Ureter (tissue), 1 donor: Measurements from ENCODE around the gene SSR4. TPM values are rescaled to one million over a fixed set of nuclear protein-coding genes. Genes with fewer than 3 reads are reported as not detected.
"Not testable (repeated sequence)": the region's sequence is repeated elsewhere in the genome, so short reads cannot be mapped to it uniquely, and the experiment has no call there.

ENCODE experiments used
- DNase-seq: peaks from one replicate; pipeline ENCODE4 v3.0.0-alpha.2; 2020; ENCODE audit warnings: low spot score
- total RNA-seq: library from RNA; stranded (reverse); gene quantifications from one replicate; pipeline ENCODE4 v1.2.4, GENCODE V29; 2023
- donor health status: DM: yes; HTN: yes; CAD: no.

SSR4 gene
- total RNA-seq, 1 donor from 2014 or later, result 253 TPM

DNA sequence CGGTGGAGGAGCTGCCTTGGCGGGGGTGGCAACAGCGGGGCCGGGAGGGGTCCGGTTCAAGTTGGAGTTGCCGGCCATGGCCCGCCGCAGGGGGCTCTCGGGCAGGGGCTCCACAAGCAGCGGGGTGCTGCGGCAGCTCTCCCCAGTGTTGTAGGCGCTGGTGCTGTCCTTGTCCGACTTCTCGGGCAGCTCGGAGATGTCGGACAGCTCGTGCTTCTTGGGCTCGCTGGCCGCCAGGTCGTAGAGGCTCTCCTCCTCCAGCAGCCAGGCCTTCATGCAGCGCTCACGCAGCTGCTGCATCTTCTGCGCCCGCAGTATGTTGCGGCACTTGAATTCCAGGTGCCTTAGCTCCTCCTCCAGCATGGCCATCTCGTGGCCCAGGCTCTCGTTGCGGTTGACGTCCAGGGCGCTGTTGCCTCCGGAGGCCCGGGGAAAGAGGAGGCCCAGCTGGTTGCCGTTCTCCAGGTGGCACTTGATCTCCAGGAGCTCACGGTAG, 9.7 kb downstream of the SSR4 start:
- no peak for DNase-seq

DNA sequence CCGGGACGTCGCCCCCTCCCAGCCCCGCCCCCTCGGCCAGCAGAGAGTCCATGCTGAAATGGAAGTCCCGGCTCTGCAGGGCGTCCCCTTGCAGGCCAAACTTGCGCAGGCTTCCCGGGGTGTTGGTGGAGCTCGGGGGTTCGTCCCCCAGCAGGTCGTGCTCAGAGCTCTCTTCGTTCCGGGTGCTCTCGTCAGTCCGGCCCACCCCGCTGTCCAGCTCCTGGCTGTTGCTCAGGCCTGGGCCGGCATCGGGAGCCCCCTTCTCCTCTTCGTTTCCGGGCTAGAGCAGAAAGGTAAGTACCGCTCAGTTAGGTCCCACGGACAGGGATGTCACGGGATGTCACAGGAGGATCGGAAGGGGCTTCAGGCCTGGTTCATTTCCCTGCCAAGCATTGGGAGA, 10.2 kb downstream of the SSR4 start:
- DNase-seq, result no peak

DNA sequence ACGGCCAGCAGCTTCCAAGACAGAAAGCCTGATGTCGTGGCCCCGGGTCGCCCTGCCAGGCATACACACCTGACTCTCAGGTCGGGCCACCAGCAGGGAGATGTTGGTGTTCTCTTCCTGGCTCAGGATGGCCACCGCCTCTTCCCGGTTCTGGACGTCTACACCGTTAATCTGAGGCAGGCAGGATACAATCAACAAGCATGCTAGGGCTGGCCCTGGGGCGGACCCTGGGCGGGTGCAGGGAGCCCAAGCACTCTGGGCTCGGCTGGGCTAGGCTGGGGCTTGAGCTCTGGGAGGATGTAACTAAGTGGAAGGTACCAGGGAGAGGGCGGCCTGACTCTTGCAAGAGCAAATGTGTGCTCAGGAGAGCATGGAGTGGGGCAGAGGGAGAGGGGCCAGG, 11.0 kb downstream of the SSR4 start:
- DNase-seq, result no peak

DNA sequence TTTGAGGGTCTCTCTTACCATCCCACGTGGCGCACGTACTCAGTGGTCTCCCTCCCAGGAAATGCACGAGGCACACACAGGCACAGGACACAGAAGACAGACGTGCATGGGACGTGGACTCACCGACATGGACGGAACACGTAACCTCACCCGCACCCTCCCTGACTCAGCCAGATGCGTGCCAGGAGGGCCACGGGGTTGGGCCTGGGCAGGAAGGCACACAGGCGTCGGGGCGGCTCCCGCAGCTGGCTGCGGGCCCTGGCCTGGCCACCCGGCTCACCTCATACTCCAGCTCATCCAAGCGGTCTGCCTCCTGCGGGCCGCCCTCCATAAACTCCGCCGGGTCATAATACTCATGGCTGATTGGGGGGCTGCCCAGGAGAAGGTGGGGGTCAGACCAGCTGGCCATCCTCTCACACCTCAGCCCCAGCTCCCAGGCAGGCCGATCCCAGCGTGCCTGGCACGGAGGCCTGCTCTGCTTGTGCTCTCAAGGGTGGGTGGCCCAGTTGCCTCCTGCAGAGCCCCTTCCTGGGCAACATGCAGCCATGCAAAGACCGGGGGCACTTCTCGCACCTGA, 12.6 kb downstream of the SSR4 start:
- no peak for DNase-seq

DNA sequence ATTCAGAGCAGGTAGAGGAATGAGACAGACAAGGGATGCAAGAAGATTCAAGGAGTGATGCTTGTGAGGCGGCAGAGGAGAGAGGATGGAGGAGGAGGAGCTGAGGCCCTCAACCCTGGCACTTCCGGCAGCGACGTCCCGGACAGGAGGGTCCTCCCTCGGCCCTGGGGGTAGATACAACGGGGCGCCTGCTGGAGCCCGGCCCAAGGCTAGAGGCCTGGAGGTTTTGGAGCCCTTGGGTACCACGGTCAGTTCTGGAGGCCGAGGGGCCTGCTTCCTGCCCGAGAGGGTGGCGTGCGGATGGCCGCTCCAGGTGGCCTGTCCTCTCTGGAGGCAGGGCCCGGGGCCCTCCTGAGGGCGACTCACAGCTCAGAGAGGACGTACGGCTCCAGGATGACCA, 13.5 kb downstream of the SSR4 start:
- no peak for DNase-seq

DNA sequence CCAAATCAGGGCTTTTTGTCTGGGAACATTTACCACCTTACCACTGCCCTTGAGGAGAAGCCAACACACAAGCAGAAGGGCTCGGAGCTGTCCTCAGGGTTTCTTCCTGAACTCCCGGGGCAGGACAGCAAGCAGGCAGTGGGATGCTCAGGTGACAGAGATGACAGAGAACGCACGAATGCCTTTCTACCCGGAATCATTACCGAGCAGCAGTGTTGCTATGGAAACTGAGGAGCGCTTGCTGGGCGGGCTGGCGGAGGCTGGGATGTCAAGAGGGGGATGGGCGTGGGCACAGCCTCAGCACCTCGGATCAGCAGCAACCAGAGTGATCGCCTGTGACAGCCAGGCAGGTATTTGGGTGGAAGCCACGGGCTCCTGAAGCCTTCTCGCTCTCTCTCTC, 17.8 kb downstream of the SSR4 start:
- DNase-seq, result no peak

DNA sequence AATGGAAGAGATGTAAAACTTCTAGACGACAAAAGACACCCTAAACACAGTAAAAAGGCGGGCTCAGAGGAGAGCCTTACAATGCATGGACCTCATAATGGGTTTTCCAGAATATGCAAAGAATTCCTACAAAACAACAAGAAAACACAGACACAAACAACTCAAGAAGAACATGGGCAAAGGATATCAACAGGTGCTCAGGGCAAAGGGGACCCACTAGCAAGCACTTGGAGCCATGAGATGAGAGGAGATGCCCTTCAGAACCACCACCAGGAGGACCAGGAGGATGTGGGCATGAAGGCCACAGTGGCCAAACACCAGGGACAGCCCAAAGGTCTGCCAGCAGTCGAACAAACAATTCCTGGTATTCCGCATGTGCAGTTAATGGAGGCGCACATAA, 18.7 kb downstream of the SSR4 start:
- DNase-seq, result no peak

DNA sequence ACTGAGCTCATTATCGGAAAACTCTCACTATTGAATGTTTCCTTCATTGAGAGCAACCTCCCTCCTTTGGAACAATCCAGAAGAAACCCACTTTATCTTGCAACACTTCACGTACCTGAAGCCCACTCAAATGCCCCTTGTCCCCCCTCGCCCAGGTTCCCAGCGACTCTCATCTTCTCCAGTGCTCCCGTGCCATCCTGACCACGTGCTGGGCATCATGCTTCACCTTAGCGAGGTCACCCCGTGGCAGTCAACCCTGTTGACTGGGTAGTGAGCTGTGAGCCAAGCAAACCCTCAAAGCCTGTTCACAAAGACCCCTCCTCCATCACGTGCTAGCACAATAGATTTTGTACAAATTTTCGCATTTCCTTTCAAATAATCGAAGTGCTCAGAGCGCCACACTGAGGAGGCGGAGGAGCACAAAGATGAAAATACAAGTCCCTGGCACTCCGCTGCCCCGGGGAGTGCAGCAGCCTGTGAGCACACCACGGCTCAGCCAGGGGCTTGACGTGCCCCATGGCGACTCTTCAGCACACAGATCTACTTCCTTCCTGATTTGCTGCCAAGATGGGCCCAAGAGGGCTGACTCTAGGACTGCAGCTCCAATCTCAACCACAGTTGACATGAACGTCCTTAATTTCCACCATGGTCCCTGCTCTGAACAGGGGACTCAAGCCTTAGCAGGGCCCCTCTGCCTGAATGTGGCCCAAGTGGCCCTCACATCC, 20.3 kb downstream of the SSR4 start:
- DNase-seq, result no peak

DNA sequence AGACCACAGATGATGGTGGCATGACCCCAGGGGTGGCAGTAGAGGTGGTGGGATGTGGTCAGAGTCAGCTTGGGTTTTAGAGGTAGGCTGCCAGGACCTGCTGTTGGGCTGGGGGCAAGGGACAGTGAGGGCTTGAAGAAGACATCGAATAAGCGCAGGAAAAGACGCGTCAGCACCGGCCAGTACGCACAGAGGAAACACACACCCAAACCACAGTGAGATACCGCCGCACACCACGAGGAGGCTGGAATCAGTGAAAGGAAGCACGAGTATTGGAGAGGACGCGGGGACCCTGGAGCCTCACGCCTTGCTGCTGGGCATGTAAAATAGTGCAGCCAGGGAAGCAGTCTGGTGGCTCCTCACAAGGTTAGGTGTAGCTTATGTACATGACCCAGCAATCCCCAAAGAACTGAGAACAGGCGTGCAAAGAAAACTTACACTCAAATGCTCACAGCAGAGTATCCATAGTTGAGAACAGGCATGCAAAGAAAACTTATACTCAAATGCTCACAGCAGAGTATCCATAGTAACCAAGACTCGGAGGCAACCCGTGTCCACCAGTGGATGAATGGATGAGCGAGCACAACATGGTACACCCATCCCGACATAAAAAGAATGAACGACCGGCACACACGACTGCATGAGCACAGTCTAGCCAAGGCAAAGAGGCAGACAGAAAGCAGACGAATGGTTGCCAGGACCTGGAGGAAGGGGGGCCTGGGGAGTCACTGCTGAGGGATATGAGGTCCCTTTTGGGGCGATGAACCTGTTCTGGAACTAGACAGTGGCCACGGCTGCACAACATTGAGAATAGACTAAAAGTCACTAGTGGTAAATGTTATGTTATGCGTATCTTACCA, 22.6 kb downstream of the SSR4 start:
- DNase-seq, result no peak

DNA sequence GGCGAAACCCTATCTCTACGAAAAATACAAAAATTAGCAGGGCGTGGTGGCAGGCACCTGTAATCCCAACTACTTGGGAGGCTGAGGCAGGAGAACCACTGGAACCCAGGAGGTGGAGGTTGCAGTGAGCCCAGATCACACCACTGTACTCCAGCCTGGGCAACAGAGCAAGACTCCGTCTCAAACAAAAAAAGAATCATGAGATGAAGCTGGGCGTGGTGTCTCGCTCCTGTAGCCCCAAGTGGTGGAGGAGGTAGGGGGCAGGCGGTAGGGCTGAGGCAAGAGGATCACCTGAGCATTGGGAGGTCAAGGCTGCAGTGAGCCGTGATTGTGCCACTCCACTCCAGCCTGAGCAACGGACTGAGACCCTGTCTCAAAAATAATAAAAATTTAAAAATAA, 23.6 kb downstream of the SSR4 start:
- DNase-seq, result not testable (repeated sequence)

DNA sequence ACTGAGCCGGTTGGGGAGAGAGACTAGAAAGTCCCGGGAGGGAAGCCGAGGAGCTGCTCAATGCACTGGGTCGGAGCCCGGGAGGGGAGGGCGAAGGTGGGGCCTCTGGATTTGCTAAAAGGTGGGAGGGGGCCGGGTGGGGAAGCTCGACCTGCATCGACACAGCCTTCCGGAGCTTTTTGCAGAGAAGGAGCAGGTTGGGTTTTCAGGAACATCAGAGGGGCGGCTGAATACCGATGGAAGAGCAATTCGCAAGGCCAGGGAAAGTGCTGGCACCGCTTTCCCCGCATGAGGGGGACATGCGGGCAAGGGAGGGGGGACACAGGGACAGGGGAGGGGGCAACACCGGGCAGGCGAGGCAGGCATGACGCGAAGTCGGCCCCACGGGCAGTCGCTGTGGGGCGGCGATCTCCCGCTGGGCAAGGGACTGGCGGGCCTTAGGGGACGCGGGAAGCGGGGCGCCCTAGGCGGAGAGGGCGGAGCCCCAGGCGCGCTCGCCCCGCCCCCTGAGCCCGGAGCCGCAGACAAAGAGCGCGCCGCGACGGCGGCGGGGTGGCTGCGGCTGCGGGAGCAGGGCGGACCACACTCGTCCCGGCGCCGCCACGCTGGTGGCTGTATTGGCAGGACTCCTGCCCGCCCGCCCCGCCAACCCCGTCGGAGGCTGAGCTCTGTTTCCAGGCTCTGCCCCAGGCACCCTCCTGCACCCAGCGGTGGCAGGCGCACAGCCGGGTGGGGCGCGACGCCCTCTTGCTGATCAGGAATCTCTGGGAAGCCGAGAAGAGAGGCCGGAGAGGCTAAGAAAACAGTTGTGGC, 24.3 kb downstream of the SSR4 start:
- no peak for DNase-seq

DNA sequence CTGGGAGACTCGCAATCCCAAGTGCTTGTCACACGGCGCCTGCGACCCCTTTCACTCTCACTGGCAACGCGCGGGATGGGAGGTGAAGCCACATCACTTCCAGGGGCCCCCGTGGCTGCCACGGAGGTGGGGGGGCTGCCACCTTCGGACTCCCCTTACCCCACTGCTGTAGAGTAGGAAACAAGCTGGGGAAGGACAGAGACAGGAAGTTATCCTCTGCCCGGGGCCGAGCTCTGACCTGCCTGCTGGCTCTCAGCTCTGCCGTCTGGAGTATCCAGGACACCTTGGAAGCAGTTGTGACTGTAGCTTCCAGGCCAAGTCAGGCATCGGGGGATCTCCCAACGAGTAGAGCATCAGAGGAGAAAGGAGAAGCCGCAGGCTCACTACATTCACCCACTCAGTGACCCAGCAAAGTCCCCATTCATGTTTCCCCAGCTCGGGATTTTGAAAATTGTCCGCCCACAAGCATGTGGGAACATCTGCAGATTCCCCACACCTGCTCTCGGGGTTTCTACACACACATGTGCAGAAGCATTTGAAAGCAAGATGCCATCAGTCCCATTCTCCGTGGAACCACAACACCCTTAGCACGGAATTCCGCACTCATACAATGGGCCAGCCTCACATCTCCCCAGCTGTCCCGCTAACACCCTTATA, 25.0 kb downstream of the SSR4 start:
- no peak for DNase-seq

DNA sequence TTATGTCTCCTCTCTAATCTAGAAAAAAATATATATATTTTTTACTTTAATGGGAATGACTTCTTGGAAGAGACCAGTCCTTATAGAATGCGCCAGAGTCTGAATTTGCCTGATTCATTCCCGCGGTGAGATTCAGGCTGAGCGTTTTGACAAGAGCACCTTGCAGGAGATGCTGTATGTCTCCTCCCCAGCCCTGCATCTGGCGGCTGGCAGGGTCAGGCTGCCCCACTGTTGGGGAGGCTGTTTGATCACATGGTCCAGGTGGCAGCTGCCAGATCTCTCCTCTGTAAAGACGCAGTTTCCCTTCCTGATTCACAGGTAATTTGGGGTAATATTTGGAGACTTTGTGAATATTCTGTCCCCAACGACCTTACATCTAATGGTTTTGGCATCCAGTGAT, 26.1 kb downstream of the SSR4 start:
- no peak for DNase-seq

DNA sequence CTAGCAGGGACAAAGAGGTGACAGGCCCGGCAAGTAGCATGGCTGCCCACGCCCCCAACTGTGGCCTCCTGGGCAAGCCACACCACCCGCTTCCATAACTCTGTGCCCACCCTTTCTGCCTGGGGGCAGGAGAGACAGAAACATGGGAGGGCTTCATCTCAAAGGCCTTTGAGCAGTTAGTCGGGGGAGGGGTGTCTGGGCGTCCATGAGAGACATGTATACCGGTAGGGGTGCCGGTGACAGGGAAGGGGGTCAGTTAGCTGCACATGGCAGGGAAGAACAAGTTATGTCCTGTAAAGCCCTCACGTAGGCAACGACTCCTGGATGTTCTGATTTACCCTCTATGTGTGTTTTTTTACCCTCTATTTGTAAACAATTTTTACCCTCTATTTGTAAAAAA, 26.6 kb downstream of the SSR4 start:
- no peak for DNase-seq

DNA sequence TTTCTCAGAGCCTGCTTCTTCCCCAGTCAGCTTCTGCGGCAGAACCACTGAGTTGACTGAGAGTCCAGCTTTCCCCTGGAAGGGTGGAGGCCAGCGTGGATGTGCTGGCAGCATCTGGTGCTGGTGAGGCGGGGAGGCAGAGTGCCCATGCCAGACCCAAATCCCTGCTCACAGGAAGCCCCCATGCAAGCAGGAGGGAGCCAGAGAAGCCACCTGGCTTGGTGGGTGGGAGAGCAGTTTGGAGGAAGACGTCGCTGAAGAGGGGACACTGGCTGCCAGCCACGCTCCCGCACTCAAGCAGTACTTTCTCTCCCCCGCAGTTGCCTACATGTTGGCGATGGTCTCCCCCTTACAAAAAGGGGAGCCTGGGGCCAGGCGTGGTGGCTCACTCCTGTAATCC, 29.9 kb downstream of the SSR4 start:
- DNase-seq, result no peak

DNA sequence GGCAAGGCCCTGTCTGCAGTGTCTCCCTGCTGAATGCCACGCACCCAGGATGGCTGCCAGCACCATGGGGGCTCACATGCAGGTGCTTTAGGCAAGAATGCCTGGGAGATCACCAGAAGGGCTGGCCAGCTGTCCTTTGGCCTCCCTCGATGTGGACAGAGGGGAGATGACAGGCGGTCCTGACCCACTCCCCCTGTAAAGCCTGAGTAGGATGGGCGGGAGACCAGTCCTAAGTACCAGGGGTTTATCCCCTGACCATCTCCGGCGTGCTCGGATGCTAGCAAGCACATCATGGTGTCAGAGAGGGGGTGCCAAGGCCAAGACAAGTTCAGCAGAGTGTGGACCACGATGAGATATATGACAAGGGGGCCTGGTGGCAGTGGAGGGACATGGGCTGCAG, 30.6 kb downstream of the SSR4 start:
- DNase-seq, result no peak

DNA sequence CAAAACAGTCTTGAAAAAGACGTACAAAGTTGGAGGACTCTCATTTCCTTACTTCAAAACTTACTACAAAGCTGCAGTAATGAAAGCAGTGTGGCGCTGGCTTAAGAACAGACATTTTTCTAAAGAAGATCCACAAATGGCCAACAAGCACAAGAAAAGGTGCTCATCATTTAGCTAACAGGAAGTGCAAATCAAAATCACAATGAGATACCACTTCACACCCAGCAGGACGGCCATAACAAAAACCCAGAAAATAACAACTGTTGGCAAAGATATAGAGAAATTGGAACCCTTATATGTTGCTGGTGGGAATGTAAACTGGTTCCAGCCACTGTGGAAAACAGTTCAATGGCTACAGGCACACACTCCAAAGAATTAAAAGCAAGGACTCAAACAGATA, 32.5 kb downstream of the SSR4 start:
- DNase-seq, result no peak

DNA sequence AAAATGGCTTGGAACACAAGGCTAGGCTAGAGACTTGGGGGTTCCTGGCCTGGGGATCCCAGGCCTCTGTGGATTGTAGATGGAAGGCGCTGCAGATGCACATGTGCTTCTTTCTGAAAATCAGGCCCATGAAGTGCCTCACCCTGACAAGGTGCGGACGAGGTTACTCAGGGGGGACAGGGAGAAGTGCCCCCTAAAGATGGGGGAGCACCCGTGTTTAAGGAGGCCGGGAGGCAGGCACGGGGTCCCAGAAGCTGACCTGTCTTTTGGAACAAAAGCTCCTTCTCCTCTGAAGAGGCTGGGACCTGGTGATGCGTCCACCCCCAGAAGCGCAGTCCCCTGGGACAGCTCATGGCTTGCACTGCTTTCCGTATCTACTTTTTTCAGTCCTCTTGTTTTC, 33.4 kb downstream of the SSR4 start:
- DNase-seq, result no peak

DNA sequence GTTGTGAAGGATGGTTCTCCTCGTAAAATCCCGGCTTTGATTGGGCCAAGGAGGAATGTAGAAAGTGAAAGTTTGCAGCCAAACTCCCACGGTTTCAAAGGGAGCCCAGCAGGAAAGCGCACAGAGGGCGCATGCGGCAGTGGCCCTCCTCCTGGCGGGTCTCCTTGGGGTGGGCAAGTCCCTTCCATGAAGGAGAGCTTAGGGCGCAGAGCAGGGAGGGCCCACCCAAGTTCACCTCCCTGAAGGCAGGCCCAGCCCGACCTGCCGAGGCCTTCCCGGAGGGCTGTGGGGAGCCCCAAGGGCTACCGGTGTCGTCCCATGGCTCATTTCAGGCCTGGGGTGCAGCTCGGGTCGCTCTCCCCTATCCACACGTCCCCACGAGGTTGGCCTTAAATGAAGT, 33.8 kb downstream of the SSR4 start:
- DNase-seq, result no peak

DNA sequence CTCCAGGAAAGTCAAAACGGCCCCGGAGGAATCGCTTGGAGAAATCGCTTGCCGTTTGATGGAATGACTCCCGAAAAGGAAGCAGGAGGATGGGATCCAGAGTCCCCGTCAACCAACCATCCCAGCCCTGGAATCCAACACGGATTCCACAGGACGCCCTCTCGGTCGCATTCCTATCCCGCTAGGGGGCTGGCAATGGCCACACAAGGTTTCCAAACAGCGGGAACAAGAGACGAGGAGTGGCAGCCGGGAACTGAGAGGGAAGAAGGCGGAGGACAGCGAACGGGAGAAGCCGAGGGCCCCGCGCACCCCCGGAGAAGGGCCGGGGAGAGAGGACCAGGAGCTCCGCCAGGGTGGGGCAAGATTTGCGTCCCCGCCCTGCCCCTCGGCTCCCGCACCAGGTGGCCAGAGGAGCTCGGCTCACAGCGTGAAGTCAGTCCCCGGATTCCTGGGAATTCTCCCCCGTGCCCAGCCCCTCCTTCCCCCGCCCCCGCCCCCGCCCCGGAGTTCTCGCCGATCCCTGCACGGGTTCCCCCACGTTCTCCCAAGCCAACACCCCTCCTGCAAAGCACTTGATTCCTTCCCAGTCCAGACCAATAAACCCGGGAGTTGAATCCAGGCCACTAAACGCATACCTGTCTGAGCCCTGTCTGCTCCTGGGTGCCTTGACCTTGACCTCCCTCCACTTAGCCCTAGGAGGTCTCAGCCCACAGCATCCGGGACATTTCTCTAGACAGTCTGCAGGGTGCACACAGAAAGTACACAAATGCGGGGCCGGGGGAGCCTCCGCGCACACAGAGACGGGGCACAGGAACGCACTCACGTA, 34.5 kb downstream of the SSR4 start:
- no peak for DNase-seq

DNA sequence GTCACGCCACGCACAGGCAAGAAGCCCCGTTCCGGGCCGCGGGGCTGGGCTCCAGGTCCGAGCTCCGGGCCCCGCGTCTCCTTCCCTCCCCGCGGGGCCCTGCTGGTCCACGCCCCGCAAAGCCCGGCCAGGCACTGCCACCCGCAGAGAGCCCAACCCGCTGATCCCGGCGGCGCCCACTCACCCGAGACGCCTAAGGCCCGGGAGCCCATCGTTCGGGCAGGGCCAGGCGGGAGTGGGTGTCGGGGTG, 35.0 kb downstream of the SSR4 start:
- no peak for DNase-seq
